ENCODE measurements around the gene GLB1L.

Gene GLB1L

DNA sequence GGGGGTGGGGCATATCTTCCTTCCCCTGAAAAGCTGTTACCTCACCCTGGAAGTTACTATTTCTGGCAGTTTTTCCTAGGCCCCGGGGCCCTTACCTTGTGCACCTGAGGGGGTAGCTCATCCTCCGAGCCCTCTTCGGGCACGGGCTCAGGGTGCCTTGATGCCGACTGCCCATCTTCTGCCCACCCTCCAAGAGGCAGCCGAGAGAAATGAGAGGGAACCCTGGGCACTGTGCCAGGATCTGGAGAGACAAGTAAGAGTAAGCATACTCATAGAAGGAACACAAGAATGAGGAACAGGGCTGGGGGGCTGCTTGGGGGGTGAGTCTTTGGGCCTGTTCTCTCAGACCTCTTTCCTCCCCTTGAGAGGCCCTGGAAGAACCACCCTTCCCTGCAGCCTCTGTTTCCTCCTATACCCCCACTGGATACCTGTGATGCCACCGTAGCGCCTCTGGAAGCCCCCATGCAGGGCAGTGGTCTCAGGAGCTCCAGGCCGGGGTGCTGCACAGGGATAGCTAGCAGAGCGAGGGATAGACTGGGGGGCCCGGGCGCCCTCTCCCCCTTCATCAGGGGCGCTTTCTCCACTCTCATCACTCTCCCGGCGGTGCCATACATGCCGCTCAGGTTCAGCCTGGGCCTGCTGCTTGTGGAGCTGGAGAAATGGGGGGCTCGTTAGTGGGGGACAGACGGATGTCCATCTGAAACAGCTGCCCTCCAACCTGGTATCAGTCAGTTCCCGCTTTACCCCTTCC, 24.4 kb downstream of the GLB1L start:
- no peak for DNase-seq

DNA sequence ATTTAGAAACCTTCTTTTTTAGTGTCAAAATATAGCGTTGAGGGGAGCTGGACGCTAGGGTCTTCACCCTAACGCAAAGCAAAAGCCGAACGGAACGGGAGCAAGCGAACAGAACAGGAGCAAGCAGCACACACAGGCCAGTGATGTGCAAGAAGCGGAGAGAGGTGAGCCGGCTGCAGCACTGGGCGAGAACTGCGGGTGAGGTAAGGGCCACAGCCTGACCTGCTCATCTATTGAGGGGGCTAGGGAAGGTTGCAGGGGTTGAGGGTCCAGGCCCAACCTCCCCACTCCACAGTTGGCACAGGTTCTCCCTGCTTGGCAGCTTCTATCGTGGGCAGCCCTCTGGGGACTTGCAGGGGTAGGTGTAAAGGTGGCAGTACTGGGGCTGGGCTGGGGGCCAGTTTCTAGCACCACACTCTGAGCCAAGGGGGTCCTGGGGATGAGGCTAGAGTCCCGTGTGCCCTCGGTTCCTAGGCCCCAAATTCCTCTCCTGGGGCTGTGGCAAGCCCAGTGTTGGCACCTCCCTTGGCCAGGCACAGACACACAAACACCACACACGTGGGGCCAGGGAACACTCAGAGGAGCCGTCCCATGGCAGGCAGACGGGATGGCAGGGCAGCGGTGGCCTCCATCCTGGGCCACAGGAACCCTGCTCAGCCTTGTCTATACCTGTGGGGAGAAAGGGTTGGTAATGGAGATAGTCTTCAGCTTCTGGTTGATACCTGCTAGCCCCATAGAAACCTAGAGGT, 25.3 kb downstream of the GLB1L start:
- DNase-seq, result no peak

DNA sequence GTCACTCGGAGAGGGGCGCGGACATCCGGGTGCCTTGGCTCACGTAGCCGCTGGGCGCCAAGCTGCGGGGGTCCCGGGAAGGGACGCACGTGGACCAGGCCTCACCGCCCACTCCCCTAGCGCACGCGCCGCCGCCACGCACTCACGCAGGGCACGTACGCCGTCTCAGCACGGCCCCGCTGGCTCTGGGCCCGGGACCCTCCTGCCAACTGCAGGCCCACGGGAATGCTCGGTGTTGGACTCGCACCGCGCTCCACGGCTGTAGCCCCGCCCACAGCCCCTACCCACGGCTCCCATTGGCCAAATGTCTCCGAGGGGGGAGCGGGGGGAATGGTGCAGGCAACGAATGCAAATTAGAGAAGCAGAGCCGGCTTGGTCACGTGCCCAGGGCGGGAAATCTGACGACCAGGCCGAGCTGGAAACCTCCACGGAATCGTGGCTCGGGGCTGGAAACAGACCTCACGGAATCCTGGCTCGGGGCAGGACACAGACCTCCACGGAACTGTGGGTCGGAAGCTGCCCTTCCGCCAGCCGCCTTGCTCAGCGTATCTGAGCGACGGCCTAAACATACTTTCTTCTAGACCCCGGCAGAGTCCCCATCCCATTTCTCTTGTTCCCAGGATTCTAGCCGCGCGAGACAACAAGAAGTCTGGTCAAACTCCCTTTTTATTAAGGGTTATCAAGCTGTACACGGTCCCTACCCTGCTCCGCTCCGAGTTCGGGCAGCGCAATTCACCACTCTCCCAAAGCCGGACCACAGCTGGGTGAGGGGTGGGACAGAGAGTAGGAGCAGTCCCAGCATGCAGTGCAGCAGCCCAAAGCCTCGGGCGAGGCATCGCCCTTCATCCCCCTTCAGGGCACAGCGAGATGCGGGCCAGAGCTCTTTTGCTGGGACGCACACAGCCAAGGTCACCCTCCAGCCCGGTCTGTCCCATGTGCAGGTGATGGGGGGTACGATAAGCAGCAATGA, 26.2 kb downstream of the GLB1L start, which contains the start of gene ABCB6:
ABCB6 (minus strand) TSS at position 227 of the 970 bp plus-strand sequence. CDS start 285 bp downstream, outside the sequence.
- DNase-seq, result no peak

DNA sequence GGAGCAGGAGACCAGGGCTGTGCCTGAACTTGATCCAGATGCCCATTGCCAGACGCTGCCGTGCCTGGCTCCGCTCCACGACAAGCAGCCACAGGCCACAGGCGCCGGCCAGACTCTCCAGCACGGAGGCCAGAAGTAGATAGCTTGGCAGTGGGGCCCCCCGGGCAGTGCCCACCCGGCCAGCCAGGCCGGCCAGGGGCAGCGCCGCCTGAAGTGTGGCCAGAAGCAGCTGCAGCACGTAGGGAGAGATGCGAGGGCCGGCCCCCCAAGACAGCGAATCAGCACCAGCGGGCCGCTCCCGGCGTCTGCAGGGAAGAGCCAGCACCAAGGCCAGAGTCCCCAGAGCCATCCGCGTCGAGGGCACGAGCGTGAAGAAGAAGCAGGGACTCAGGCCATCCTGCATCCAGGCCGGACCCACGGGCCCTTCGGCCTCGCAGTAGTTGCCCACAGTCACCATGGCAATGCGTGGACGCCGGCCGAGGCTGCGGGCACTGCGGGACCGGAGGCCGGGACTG, 27.0 kb downstream of the GLB1L start:
- no peak for DNase-seq

DNA sequence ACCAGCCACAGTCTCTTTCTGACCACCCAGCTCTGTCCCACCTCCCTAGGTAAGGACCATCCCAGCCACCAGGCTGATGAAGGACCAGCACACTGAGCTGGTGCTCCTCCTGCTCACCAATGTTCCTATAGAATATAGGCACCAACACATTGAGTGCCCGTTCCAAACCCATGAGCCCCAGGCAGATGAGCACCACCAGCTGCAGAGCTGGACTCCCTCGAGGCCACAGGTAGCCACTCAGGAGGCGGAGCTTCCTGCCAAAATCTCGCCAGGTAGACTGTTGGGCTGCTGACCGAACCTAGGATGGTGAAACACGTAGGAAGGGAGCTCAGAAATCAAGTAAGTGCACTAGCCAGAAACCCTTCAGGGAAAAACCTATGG, 28.7 kb downstream of the GLB1L start:
- DNase-seq, result no peak

DNA sequence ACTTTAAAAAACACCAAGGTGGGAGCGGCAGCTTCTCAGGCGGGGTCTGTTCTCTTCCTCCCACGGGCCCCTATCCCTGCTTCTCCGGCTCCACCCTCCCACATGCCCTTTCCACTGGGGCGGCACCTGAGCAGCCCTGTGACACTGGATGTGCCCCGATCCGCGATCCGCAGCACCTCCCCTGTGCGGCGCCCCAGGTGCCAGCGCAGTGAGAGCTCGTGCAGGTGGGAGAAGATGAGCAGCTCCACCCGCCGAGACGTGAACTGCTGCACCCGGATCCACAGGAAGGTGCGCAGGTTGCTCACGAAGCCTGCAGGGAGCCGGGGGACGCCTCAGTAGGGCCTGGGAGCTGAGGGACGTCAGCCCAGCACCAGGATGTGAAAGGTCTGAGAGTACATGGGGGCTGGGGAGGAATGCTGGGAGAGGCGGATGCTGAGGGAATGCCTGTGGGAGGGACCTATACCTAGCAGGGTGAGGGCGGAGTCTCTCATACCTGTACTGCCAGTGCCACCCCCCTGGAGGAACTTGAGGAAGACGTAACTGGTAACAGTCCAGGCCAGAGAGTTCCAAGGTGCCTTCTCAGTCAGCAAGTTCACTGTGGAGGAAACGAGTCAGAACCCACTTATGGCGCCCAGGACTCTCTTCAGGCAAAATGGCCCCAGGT, 29.2 kb downstream of the GLB1L start:
- DNase-seq, result no peak

DNA sequence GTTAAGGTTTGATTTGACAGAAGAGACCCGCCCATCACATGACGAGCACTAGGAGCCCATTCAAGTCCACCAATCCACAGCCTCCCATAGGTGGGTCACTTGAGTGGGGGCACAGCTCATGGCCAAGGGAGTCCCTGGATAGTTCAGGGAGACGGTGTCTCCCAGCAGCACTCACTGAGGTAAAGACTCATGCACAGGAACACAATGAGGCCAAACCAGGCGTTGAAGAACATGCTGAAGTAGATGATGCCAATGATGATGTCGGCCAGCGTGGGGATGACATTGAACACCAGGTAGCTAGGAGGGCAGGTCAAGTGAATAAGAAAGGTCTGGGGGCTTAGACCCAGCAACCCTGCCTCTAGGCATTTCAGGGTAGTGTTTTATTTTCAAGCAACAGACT, 30.5 kb downstream of the GLB1L start:
- DNase-seq, result no peak

DNA sequence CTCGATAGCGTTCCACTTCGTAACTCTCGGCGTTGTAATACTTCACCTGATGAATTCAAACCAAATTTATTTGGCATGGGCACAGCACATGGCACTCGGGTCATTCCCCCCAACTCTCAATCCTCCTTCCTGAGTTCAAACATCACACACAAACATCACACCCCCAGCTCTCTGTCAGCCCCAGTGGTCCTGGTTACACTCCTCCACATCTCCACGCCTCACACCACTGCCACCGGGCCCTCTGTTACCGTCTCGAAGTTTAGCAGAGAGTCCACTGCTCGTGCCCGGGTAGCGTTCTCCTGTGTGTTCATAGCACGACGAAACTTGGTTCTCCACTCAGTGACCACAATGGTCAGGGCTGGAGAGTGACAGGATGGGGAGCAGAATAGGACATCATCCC, 31.1 kb downstream of the GLB1L start:
- DNase-seq, result no peak

DNA sequence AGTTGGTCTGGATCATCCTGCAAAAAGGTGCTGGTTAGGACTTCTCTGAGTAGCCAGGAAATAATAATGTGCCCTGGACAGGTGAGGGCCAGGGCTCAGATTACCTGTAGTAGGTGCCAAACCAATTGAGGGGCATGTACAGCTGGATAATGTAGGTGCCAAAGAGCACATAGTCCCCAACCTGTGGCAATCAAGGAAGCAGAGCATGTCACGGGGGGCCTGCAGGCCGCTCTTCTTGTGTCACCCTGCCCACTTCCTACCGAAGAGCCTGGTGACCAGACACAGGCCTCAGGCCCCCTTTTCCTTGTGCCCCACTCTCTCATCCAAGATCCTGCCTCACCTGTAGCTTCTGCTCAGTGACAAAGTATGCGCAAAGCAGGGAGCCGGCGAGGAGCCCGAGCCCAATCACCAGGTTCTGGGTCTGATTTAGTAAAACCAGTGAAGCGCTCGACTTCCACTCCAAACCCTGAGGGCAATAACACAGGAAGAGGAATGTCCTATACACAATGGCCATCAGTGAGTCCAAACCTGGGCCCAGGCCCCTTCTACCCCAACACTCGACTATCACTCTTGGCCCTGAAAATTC, 31.7 kb downstream of the GLB1L start:
- DNase-seq, result no peak

DNA sequence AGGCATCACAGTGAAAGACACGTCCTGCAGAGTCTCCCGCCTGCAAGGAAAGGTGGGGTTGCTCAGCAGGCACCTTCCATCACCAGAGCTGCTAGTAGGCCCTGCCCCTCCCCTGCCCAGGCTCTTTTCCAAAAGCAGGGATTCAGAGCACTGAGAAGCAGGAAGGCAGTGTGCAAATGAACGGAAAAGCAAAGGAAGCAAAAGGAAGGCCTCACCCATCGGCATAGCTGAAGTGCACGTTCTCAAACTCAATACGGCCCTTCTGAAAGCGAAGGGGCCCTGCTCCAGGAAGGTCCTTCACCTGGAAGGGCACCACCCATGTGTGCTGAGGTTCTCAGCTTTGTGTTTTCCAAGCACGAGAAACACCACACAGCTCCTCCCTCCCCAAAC, 32.2 kb downstream of the GLB1L start:
- no peak for DNase-seq

DNA sequence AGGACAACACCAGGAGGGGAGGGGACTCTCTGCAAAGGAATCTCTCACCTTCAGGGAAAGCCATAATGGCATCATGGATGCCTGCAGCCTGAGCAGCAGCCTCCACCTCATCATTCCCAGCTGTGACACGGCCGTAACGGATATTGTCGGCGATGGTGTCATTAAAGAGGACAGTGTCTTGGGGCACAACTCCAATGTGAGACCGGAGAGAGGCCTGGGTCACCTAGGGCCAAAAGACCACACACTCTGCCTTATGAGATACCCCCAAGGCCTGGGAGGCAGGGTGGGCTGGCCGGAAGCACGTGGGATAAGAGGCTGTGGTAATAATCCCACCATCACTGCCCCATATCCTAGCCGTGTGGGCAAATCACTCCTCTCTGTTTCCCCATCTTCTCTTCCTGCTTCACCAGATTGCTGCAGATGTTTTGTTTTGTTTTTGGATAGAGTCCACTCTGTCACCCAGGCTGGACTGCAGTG, 34.3 kb downstream of the GLB1L start:
- no peak for DNase-seq

DNA sequence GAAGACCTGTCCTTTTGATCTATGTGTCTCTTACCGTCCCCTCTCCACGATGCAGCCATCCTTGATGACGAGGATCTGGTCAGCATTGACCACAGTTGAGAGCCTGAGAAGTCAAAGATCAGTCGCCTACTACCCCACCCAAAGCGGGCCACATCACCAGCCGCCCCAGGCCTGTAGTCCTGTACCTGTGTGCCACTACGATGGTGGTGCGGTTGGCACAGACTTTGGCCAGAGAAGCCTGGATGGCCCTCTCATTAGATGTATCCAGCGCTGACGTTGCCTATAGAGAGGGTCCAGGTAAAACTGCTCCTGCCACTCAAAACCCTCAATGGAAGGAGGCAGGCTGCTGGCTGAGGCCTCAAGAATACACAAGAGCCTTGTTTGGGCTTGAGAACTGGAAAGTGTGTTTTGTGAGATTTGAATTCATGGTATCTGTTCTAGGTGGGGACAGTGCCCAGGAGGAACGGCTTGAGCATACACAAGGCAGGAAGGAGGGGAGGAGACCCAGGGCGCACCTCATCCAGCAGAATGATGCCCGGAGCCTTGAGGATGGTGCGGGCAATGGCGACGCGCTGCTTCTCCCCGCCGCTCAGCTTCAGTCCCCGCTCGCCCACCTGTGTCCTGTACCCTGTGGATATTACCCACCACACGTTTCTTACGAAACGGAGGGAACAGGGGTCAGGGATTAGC, 34.9 kb downstream of the GLB1L start:
- DNase-seq, result no peak

DNA sequence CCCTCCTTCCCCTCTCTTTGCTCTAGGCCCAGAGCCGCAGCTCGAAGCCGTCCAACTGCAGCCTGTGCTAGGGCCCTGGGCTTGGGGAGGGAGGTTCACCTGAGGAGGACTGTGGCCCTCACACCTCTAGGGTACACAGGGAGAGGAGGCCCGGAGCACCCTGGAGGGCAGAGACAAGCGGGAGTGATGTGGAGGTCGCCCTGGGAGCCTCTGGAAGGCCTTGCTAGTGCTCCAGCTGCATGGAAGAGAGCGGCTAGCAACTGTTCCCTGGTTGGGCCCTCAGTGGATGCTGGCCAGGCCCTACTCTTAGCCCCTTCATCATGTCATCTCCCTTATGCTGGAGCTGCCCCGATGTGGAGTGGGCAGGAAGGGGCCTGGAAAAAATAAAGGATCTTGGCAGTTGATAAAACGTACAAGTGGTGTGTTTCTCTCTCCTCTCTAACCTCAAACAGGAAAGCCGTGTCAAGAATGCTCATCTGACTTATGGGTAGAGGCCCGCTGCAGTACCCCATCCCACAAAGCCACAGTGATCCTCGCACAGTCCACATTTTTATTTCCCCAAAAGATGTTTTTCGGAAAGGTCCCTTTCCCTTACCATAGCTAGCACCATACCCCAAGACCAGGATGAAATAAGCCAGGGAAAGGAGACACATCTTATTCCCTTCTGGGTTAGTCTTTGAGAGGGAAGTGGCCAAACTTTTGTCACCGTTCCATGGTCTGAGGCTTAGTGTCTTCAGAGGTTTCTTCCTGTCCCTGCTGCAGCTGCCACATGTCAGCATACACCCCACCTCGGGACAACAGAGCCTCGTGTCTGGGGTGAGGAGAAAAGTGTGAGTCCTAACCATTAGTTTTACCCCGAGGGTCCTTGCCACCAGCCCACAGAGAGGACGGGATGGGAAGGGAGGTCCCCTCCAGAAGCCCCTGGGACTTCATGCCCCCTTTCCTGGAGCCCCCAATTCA, 35.7 kb downstream of the GLB1L start:
- DNase-seq, result no peak

DNA sequence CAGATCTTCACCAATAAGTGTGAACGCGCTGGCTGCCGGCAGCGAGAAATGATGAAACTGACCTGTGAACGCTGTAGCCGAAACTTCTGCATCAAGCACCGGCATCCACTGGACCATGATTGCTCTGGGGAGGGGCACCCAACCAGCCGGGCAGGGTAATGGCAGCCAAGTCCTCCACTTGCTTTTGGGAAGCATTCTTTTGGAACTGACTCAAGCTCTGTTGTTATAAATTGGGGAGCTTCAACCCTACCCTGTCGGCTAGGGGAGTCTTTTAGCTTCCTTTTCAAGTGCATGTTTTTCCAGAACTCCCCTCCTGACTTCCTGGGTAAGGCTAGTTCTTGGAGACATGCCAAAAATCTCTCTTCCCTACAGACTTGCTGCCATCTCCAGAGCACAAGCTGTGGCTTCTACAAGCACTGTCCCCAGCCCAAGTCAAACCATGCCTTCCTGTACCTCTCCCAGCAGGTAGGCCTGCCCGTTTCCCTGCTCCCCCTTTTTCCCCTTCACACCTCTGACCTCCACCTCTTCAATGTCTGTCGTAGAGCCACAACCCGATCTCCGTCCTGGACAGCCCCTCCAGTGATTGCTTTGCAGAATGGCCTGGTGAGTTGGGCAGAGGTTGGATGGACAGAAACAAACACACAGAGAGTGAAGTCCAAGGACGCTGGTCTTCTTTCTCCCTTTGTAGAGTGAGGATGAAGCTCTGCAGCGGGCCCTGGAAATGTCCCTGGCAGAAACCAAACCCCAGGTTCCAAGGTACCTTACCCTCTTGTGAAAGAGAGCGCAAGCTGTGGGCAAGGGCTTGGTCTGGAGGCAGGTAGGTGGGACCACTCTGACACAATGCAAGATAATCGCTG, 37.1 kb downstream of the GLB1L start:
- no peak for DNase-seq

DNA sequence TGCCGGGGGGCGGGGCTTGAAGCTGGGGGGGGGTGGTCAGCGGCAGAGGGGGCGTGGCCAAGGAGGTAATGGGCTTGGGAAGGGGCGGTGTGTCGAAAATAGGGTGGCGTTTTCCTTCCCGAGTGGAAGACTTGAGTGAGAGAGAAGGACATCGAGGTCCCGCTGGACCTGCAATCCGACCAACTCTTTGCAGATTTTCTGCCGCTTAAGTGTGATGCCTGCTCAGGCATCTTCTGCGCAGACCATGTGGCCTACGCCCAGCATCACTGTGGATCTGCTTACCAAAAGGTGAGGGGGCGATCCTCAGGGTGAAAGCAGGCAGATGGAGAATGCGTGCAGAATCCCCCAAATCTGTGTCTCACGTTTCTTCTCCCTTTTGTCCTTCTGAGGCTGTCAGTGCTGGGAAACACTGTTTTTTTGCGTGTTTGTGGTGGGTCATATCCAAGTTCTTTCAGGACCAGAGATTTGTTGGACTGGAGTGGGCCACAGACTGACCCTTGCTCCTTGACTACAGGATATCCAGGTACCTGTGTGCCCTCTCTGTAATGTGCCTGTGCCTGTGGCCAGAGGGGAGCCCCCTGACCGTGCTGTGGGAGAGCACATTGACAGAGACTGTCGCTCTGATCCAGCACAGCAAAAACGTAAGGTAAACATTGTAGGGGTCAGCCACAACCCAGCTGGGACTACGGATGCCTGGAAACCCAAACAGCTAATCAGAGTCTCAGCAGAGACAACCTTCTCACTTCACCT, 37.9 kb downstream of the GLB1L start:
- no peak for DNase-seq

DNA sequence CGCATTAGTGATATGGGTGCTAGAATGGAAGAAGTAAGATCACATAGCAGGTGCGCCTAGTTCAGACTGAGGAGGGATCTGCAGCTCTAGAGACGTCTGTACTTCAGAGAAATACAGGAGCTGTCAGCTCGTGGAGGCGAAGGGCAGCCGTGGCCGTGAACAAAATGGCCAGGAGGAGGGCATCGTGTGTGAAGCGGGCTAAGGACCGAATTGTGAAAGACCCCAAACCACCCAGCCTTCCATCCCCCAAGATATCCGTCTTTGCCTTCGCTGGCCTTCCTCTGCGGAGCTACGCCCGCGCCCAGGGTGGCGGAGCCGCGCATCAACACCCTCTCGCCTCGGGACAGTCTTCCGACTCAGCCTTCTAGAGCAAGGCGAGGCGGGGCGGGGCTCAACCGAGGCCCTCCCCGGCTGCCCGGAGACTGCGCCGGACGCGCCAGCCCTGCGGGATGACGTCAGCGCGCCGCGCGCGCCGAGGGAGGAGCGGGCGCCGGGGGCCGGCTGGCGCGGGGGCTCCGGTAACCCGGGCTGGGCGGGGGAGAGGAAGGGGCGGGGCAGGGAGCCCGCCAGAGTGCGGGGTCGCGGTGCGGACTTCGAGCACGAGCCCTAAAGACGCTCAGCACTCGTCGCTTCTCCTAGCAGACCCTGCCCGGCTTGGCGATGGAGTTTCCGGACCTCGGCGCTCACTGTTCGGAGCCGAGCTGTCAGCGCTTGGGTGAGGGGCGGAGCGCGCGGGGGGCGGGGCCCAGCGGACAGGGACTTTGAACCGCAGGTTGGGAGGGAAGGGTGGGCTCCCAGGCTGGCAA, 38.7 kb downstream of the GLB1L start, which contains the start of gene ZFAND2B:
ZFAND2B (plus strand) TSS at position 455 of the 806 bp plus-strand sequence; CDS start at position 661, 206 bp downstream.
- DNase-seq, result peak; percentile 93

DNA sequence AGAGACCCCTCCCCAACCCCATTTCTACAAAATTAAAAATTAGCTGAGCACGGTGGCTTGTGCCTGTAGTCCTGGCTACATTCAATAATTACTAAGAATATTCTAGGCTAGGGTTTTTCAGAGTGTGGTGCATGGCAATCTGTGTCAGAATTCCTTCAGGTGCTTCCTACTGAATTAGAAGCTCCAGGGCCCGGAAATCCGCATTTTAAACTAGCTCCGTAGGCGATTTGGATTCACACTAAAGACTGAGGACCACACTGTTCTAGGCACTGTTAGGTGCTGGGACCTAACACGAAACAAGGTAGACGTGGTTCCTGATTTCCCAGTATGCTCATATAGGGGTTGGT, 39.3 kb downstream of the GLB1L start:
- no peak for DNase-seq
